ENCODE measurements around the gene ZNF362.

Gene ZNF362

GRCh38 chr1:33267468-33268205, 11.3 kb downstream of the ZNF362 start:
- no peak overlapping the region for H3K4me3 ChIP-seq (ENCODE audit: low read depth, low read length)
- TF ChIP-seq, protein P1, sequence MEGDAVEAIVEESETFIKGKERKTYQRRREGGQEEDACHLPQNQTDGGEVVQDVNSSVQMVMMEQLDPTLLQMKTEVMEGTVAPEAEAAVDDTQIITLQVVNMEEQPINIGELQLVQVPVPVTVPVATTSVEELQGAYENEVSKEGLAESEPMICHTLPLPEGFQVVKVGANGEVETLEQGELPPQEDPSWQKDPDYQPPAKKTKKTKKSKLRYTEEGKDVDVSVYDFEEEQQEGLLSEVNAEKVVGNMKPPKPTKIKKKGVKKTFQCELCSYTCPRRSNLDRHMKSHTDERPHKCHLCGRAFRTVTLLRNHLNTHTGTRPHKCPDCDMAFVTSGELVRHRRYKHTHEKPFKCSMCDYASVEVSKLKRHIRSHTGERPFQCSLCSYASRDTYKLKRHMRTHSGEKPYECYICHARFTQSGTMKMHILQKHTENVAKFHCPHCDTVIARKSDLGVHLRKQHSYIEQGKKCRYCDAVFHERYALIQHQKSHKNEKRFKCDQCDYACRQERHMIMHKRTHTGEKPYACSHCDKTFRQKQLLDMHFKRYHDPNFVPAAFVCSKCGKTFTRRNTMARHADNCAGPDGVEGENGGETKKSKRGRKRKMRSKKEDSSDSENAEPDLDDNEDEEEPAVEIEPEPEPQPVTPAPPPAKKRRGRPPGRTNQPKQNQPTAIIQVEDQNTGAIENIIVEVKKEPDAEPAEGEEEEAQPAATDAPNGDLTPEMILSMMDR (IDR thresholded peaks at IDR 0.05; ENCODE audit: insufficient read depth, low read depth, low read length, missing control alignments) = no peak
- DNase-seq (ENCODE audit: low read depth) = no peak

DNA sequence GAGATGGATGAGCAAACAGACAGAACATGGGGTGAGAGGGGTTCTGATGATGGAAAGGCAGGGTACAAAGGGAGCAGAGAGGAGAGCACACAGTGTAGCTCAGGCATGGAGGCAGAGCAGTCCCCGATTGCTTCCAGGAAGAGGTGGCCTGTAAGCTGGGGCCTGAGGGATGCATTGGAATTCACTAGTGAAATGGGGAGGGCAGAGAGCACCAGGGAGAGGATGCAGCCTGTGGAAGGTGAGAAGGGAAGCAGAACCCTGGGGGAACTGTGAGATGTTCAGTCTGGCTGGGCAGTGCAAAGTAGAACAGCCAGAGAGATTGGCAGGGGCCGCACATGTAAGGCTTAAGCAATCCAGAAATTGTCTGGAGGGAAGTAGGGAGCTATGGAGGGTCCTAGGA, 12.2 kb downstream of the ZNF362 start:
- H3K4me3 ChIP-seq (ENCODE audit: low read depth, low read length) = no peak overlapping the region
- TF ChIP-seq, protein P1 (IDR thresholded peaks at IDR 0.05; ENCODE audit: insufficient read depth, low read depth, low read length, missing control alignments) = no peak
- no peak for DNase-seq (ENCODE audit: low read depth)

DNA sequence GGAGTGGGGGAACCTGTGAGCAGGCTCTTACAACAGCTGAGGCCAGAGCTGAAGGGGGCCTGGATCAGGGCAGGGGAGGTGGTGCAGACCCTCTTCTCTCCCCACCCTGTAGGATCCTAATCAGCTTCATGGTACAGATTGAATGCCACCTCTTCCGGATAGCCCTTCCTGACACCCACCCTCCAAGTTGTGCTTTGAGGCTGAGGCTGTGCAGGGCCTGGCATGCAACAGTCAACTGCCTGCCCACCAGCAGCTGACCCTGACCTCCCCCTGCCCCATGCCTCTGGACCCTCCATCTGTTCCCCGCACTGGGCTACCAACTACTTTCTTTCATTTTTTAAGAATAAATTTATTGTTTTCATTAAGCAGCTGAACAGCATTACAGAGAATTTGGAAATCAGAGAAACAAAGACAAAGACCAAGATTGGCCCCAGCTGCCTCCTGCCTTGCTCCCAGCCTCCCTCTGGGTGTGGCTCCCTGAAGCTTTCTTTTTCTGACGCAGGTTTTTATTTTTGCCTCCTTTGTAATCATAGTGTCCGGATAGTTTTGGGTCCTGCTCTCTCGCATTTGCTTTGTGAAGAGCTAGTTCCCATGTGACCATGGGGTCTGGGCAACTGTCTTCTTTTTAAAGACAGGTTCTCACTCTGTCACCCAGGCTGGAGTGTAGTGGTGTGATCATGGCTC, 12.8 kb downstream of the ZNF362 start:
- DNase-seq (ENCODE audit: low read depth) = no peak
- TF ChIP-seq, protein P1 (IDR thresholded peaks at IDR 0.05; ENCODE audit: insufficient read depth, low read depth, low read length, missing control alignments) = no peak

GRCh38 chr1:33269621-33270020, 13.3 kb downstream of the ZNF362 start:
- TF ChIP-seq, protein P1 (IDR thresholded peaks at IDR 0.05; ENCODE audit: insufficient read depth, low read depth, low read length, missing control alignments) = no peak
- H3K4me3 ChIP-seq (ENCODE audit: low read depth, low read length) = no peak overlapping the region
- no peak for DNase-seq (ENCODE audit: low read depth)

More for the DNA sequence above, 12.8 kb downstream of the ZNF362 start:
- H3K4me3 ChIP-seq (ENCODE audit: low read depth, low read length) = no peak overlapping the region

DNA sequence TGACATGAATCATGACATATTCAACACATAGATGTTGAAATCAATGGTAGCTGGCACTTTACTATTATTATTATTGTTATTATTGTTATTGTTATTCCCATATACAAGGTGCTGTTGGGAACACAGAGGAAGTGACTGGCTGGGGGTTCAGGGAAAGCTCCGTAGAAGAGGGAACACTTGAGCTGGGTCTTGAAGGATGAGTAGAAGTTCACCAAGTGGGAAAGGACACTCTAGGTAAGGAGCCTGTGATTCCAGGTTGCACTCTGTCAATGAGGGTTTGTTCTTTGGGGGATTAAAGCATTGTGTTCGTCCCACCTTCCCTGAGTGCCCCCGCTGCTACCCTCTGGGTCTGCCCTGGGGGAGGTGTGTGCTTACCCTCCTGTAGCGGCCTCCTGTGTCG, 14.1 kb downstream of the ZNF362 start:
- DNase-seq (ENCODE audit: low read depth) = no peak
- no peak overlapping the region for H3K4me3 ChIP-seq (ENCODE audit: low read depth, low read length)
- TF ChIP-seq, protein P1 (IDR thresholded peaks at IDR 0.05; ENCODE audit: insufficient read depth, low read depth, low read length, missing control alignments) = no peak

- H3K4me3 ChIP-seq (ENCODE audit: low read depth, low read length) = no peak overlapping the region
- no peak for DNase-seq (ENCODE audit: low read depth)
- TF ChIP-seq, protein P1 (IDR thresholded peaks at IDR 0.05; ENCODE audit: insufficient read depth, low read depth, low read length, missing control alignments) = no peak
Observed at GRCh38 chr1:33270808-33271465, 14.6 kb downstream of the ZNF362 start.

All from GM12865 (cell line).